ENCODE data around the gene FLYWCH2. TPM values are rescaled to one million over a fixed set of nuclear protein-coding genes. Genes with fewer than 3 reads are reported as not detected.

FLYWCH2 gene
- total and polyA plus RNA-seq, 2 of the 13 experiments (the other 11 are each of a cell fraction or from before 2014, with no cell fraction given), result 16.9 to 19.8 TPM

GRCh38 chr16:2865651-2866050 lies 17.4 kb upstream of the FLYWCH2 start:
- BruUV-seq (replicated peaks), result no TSS peak
- H3K27ac ChIP-seq (ENCODE audit: extremely low read length, insufficient read depth, low read length), result no peak overlapping the region

More at GRCh38 chr16:2865651-2866050, 17.4 kb upstream of the FLYWCH2 start:
- Histone ChIP-seq H3K27me3 (ENCODE audit: control insufficient read depth in 1 of 2, insufficient read depth in 2 of 2, low read length in 2 of 2) (peaks cover 0 to 7% of the 10 kb centered on the region in 2 experiments; a peak in 1 of 5 replicates), H4K20me1 (ENCODE audit: insufficient read depth, low read length) (no peaks in the 10 kb centered on the region), H3K36me3 (replicated peaks in 1 of 2; ENCODE audit: control insufficient read depth in 1 of 2, insufficient read depth in 2 of 2, low read length in 2 of 2) (no peaks in the 10 kb centered on the region), H3K4me2 (ENCODE audit: low read depth, low read length) (no peak overlapping the region), H3K9ac (ENCODE audit: insufficient read depth, low read depth, low read length) (no peak overlapping the region), H3K9me3 (ENCODE audit: low read length) (peaks cover 6% of the 10 kb centered on the region; the same call in 1 of the 2 replicates), H2AFZ (ENCODE audit: low read length) (no peak overlapping the region), H3K4me3 (replicated peaks in 1 of 3; ENCODE audit: insufficient read depth in 1 of 3, low read depth in 2 of 3, low read length in 3 of 3) (no peak overlapping the region), H3K4me1 (ENCODE audit: insufficient read depth, low read length) (peaks cover 29% of the 10 kb centered on the region), H3K79me2 (ENCODE audit: insufficient read depth, low read length) (no peaks in the 10 kb centered on the region)
- DNase-seq (ENCODE audit: low spot score) (no peak), ATAC-seq (no peak), FAIRE-seq (no peak)
- in situ Hi-C loops (cut with HindIII; ENCODE audit: extremely low pct_ligation_motif_present, low pct_unique_long_range_greater_than_20kb), result no loop called here
- TF ChIP-seq MLXIP (CRISPR knock-in tag; IDR thresholded peaks at IDR 0.05; ENCODE audit: borderline replicate concordance) (no peak), TOPORS (CRISPR knock-in tag; IDR thresholded peaks at IDR 0.05) (no peak), DR1 (CRISPR knock-in tag; IDR thresholded peaks at IDR 0.05) (no peak), ZNF276 (CRISPR knock-in tag; IDR thresholded peaks at IDR 0.05; ENCODE audit: low read depth) (no peak), MAF1 (CRISPR knock-in tag; IDR thresholded peaks at IDR 0.05; ENCODE audit: borderline replicate concordance) (no peak), SIX4 (CRISPR knock-in tag; IDR thresholded peaks at IDR 0.05) (no peak), NR3C1 (CRISPR knock-in tag; IDR thresholded peaks at IDR 0.05) (no peak), SKI (IDR thresholded peaks at IDR 0.05; ENCODE audit: partially characterized antibody) (no peak), SIN3B (IDR thresholded peaks at IDR 0.05; ENCODE audit: low read length) (no peak), ZNF768 (CRISPR knock-in tag; IDR thresholded peaks at IDR 0.05) (no peak), SMAD9 (CRISPR knock-in tag; IDR thresholded peaks at IDR 0.05) (no peak), ZNF660 (CRISPR knock-in tag; IDR thresholded peaks at IDR 0.05; ENCODE audit: borderline replicate concordance, low read depth) (no peak), RAD21 (CRISPR knock-in tag; IDR thresholded peaks at IDR 0.05) (no peak), CAMTA2 (CRISPR knock-in tag; IDR thresholded peaks at IDR 0.05; ENCODE audit: borderline replicate concordance) (no peak), MXI1 (IDR thresholded peaks at IDR 0.05; ENCODE audit: borderline replicate concordance, low read depth, low read length) (no peak), ZNF564 (CRISPR knock-in tag; IDR thresholded peaks at IDR 0.05) (no peak)
- intact Hi-C loops (cut with micrococcal nuclease; ENCODE audit: unreplicated experiment), result loop anchor here (5.0 kb wide), 1 partner anchor 47 kb away; the partner anchor contains the start of gene FLYWCH1
- POLR2A ChIA-PET, result no interaction called here
- 18% methylated on average over 4 of the region's 4 CpGs for WGBS (ENCODE audit: low lambda C conversion rate)
- CTCF ChIA-PET (ENCODE audit: low intra/inter-chr PET ratio, low total read pairs), result no interaction called here

Data from HepG2 (cell line).